C4-2B (cell line): ENCODE data around the gene PTPRN2.

ENCODE experiments used
- ZFX ChIP-seq: fragments of 450-650 bp; IDR thresholded peaks from 2 replicates; pipeline ENCODE4 v1.6.1; 2017
- TF ChIP-seq, protein P1 (sequence below): fragments of 450-650 bp; conservative IDR thresholded peaks from 2 replicates; pipeline ENCODE4 v1.5.1; 2017; ENCODE audit warnings: mild to moderate bottlenecking

DNA sequence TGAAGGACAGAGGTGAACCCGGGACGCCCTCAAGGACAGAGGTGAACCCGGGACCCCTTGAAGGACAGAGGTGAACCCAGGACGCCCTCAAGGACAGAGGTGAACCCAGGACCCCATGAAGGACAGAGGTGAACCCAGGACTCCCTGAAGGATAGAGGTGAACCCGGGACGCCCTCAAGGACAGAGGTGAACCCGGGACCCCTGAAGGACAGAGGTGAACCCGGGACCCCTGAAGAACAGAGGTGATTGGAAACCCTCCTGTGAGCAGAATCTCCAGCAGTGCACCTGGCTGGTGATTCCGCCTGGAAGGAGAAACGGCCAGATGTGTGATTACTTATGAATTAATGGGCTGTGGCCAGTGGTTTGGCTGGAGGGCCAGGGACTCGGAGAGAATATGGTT, 272.3 kb downstream of the PTPRN2 start:
- TF ChIP-seq, protein P1, sequence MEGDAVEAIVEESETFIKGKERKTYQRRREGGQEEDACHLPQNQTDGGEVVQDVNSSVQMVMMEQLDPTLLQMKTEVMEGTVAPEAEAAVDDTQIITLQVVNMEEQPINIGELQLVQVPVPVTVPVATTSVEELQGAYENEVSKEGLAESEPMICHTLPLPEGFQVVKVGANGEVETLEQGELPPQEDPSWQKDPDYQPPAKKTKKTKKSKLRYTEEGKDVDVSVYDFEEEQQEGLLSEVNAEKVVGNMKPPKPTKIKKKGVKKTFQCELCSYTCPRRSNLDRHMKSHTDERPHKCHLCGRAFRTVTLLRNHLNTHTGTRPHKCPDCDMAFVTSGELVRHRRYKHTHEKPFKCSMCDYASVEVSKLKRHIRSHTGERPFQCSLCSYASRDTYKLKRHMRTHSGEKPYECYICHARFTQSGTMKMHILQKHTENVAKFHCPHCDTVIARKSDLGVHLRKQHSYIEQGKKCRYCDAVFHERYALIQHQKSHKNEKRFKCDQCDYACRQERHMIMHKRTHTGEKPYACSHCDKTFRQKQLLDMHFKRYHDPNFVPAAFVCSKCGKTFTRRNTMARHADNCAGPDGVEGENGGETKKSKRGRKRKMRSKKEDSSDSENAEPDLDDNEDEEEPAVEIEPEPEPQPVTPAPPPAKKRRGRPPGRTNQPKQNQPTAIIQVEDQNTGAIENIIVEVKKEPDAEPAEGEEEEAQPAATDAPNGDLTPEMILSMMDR = no peak
- no peak for TF ChIP-seq ZFX
